ENCODE results near the gene XDH. TPM values are rescaled to one million over a fixed set of nuclear protein-coding genes. Genes with fewer than 3 reads are reported as not detected.

XDH gene
- total RNA-seq, 4 donors from 2014 or later: 25.9 to 57.9 (median 37.2) TPM

DNA sequence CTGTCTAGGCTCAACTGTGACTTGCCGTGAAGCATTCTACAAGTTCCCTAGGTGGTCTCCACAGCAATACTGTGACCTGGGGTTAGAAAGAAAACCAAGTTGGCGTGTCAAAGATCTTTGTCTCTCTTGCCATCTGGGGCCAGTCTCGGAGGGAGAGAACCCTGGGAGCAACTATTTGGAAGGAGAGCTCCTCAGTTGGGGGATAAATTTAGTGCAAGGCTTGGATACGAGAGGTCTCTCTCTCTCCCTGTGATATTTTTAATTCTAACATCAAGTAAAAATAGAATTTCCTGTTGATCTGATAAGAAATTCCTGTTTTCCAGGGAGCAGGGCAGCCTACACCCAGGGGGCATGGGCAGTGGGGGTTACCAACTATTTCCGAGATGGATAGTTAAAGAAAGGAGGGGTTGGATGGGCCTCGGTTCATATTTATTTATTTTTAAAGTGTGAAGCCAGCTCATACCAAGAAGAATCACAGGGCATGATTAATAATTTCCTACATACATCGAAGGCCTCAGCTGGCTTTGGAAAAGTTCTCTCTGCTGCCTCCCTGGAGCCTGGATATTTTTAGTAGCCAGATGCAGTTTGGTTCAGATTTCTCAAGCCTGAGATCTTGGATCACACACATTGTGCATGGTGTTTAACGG lies 117.8 kb downstream of the XDH start:
- intact Hi-C loops (cut with DNase I; ENCODE audit: low total_unique reads): no loop called here
- H3K9me3 ChIP-seq: no peaks in the 10 kb centered on the region

DNA sequence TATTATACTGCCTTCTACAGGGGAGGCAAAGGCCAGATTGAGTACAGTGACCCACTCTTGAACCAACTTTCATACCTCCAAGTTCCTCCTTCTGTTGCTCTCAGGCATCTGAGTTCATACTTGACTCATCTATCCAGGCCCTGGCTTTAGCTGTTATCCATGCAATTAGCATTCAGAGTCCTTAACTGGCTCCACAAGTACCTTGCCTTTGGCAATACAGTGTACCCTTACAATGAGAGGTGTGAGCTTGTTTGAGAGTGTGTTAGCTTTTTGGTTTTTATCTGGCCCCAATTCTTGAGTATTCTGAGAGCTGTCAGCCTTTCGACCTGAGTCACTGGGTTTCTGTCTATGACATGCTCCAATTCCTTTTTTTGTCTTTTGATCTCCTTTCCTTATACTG lies 120.3 kb downstream of the XDH start:
- 77 to 78% methylated on average over 1 of the region's 1 CpG for WGBS, 2 donors (ENCODE audit: low coverage in 1 of 2)
- Histone ChIP-seq H3K27me3 (no peaks in the 10 kb centered on the region), H3K9me3 (no peaks in the 10 kb centered on the region), H3K4me3 (no peak overlapping the region), H3K4me1 (no peaks in the 10 kb centered on the region), H3K36me3 (no peaks in the 10 kb centered on the region), H3K27ac (no peak overlapping the region)
- intact Hi-C loops (cut with DNase I; ENCODE audit: low total_unique reads) (no loop called here), in situ Hi-C loops (cut with MboI; ENCODE audit: low pct_ligation_motif_present in 1 of 4, low pct_unique_long_range_greater_than_20kb in 1 of 4, low sequenced_read_pairs in 3 of 4) (no loop called here)
- no peak for TF ChIP-seq POLR2AphosphoS5 (IDR thresholded peaks at IDR 0.05)
- TF ChIP-seq POLR2A (IDR thresholded peaks at IDR 0.05): no peak
- TF ChIP-seq, protein P1, sequence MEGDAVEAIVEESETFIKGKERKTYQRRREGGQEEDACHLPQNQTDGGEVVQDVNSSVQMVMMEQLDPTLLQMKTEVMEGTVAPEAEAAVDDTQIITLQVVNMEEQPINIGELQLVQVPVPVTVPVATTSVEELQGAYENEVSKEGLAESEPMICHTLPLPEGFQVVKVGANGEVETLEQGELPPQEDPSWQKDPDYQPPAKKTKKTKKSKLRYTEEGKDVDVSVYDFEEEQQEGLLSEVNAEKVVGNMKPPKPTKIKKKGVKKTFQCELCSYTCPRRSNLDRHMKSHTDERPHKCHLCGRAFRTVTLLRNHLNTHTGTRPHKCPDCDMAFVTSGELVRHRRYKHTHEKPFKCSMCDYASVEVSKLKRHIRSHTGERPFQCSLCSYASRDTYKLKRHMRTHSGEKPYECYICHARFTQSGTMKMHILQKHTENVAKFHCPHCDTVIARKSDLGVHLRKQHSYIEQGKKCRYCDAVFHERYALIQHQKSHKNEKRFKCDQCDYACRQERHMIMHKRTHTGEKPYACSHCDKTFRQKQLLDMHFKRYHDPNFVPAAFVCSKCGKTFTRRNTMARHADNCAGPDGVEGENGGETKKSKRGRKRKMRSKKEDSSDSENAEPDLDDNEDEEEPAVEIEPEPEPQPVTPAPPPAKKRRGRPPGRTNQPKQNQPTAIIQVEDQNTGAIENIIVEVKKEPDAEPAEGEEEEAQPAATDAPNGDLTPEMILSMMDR (IDR thresholded peaks at IDR 0.05): no peak
- no peak for TF ChIP-seq EP300 (IDR thresholded peaks at IDR 0.05; ENCODE audit: low read depth)
- DNase-seq: no peak

More for the DNA sequence above, 117.8 kb downstream of the XDH start:
- no peaks in the 10 kb centered on the region for H3K36me3 ChIP-seq
- 65 to 74% methylated on average over 6 to 8 of the region's 8 CpGs for WGBS, 2 donors (ENCODE audit: low coverage in 1 of 2)
- no peak for DNase-seq
- no peaks in the 10 kb centered on the region for H3K4me1 ChIP-seq
- TF ChIP-seq EP300 (IDR thresholded peaks at IDR 0.05; ENCODE audit: low read depth): no peak
- TF ChIP-seq POLR2AphosphoS5 (IDR thresholded peaks at IDR 0.05): no peak
- TF ChIP-seq POLR2A (IDR thresholded peaks at IDR 0.05): no peak
- TF ChIP-seq, protein P1 (IDR thresholded peaks at IDR 0.05): no peak
- no peak overlapping the region for H3K4me3 ChIP-seq
- in situ Hi-C loops (cut with MboI; ENCODE audit: low pct_ligation_motif_present in 1 of 4, low pct_unique_long_range_greater_than_20kb in 1 of 4, low sequenced_read_pairs in 3 of 4): no loop called here
- H3K27me3 ChIP-seq: no peaks in the 10 kb centered on the region
- no peak overlapping the region for H3K27ac ChIP-seq

DNA sequence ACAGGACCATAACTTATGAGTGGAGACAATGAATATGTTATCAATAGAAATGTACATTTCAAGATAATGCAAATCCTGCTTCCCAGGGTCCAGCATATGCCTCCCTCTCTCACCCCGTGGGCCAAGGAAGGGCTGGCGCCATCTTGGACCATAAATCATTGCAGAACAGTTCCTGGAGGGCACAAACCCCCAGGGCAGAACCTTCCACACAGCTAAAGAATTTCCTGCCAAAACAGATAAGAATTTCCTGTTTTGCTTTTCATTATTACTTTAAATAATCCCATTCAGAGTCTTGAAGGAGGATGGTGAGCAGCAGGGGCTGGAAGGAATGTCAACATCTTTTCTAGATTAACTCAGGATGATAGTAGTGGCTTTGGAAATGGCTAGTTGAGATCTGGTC lies 126.9 kb downstream of the XDH start:
- H3K9me3 ChIP-seq: no peaks in the 10 kb centered on the region
- TF ChIP-seq POLR2A (IDR thresholded peaks at IDR 0.05) (no peak), EP300 (IDR thresholded peaks at IDR 0.05; ENCODE audit: low read depth) (no peak), POLR2AphosphoS5 (IDR thresholded peaks at IDR 0.05) (no peak)
- TF ChIP-seq, protein P1 (IDR thresholded peaks at IDR 0.05): no peak
- H3K27ac ChIP-seq: no peak overlapping the region
- intact Hi-C loops (cut with DNase I; ENCODE audit: low total_unique reads): no loop called here
- DNase-seq: no peak
- WGBS, 2 donors (ENCODE audit: low coverage in 1 of 2): 61 to 64% methylated on average over 2 of the region's 2 CpGs
- H3K36me3 ChIP-seq: no peaks in the 10 kb centered on the region
- no peaks in the 10 kb centered on the region for H3K4me1 ChIP-seq
- in situ Hi-C loops (cut with MboI; ENCODE audit: low pct_ligation_motif_present in 1 of 4, low pct_unique_long_range_greater_than_20kb in 1 of 4, low sequenced_read_pairs in 3 of 4): no loop called here
- H3K27me3 ChIP-seq: no peaks in the 10 kb centered on the region
- H3K4me3 ChIP-seq: no peak overlapping the region

DNA sequence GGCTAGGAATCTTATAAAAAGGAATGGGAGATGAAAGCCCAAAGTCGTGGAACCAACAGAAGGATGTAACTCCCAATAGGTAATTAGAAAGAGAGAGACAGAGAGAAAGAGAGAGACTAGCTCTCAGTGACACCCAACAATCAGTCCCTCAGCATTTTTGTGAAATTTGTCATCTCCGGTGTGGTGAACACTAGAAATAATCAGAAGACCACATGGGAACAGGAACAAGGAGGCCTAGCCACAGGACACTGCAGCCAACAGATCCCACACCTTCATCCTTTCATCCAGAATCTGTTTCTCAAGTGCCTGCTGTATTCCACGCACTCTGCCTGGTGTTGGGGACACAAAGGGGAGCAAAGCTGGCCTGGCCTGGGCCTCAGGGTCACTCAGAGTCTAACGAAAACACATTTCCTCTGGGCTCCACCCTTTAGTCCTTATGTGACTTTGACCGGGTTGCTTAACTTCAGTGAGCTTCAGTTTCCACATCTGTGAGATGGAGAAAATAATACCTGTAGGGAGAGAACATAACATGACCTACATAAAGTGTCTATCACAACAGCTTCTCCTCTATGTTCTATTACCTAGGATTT lies 127.5 kb downstream of the XDH start:
- Histone ChIP-seq H3K4me3 (no peak overlapping the region), H3K36me3 (no peaks in the 10 kb centered on the region), H3K9me3 (no peaks in the 10 kb centered on the region), H3K27ac (no peak overlapping the region), H3K27me3 (no peaks in the 10 kb centered on the region), H3K4me1 (no peaks in the 10 kb centered on the region)
- no peak for DNase-seq
- TF ChIP-seq POLR2AphosphoS5 (IDR thresholded peaks at IDR 0.05) (no peak), POLR2A (IDR thresholded peaks at IDR 0.05) (no peak), EP300 (IDR thresholded peaks at IDR 0.05; ENCODE audit: low read depth) (no peak)
- TF ChIP-seq, protein P1 (IDR thresholded peaks at IDR 0.05): no peak
- in situ Hi-C loops (cut with MboI; ENCODE audit: low pct_ligation_motif_present in 1 of 4, low pct_unique_long_range_greater_than_20kb in 1 of 4, low sequenced_read_pairs in 3 of 4) (no loop called here), intact Hi-C loops (cut with DNase I; ENCODE audit: low total_unique reads) (no loop called here)
- 78% methylated on average over 5 of the region's 5 CpGs; no CpG with 5 or more reads in 1 of the 2 donors for WGBS, 2 donors (ENCODE audit: low coverage in 1 of 2)
